ENCODE measurements around the gene LRPAP1. TPM values are rescaled to one million over a fixed set of nuclear protein-coding genes. Genes with fewer than 3 reads are reported as not detected.
A peak's percentile ranks its signal among the peaks of the same experiment; 100 is the strongest.

Gene LRPAP1
- polyA plus RNA-seq, 1 donor from 2014 or later = 91.1 TPM

DNA sequence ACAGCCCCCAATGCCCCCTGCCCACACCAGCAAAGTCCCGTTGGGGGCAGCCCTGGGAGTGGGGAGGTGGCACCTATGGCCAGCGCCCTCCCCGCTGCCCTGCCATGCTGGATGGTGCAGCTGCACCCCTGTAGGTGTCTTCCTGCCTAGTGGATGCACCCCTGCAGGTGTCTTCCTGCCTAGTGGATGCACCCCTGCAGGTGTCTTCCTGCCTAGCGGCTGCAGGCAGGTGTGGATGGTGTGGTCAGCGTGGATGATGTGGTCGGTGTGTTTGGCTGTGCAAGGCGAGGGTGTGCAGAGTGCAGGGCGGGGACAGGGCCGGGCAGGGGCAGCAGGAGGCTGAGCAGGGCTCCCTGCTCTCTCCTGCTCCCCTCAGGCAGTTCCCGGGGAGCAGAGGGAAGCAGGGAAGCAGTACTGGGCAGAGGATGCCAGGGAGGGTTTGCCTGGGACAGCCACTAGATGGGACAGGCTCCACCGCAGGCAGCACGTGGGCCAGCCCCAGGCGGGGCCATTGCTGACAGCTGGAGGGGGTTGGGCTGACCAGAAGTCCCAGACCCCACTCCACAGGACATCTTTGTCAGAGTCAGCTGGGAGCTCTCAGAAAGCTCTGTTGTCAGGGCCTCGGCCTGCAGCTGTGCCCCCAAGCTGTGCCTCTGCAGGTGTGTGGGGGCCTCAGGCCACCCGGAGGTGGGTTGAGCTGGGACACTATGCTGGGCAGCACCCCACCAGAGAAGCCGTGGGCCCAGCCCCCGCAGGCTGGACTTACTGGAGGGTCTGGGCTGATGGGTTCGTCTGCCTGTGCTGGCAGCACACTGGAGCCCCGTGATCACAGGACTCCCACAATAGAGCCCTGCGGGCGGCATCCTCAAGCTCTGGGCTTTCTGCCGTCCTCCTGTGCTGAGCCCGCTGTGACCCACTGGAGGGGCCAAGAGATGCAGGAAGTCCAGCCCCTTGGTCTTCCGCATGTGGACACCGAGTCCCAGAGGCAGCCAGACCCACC lies 45.4 kb downstream of the LRPAP1 start:
- TF ChIP-seq REST (IDR thresholded peaks at IDR 0.05; ENCODE audit: borderline replicate concordance) (no peak), EZH2 (IDR thresholded peaks at IDR 0.05; ENCODE audit: borderline replicate concordance, insufficient read depth, low read length, poor library complexity, severe bottlenecking) (no peak), POLR2AphosphoS5 (IDR thresholded peaks at IDR 0.05) (no peak), SMC3 (conservative IDR thresholded peaks at IDR 0.05; ENCODE audit: poor library complexity) (no peak), EP300 (conservative IDR thresholded peaks at IDR 0.05; ENCODE audit: poor library complexity, severe bottlenecking) (no peak), MXI1 (conservative IDR thresholded peaks at IDR 0.05; ENCODE audit: poor library complexity, severe bottlenecking) (no peak), TAF1 (IDR thresholded peaks at IDR 0.05; ENCODE audit: low read depth) (no peak), RAD21 (conservative IDR thresholded peaks at IDR 0.05) (no peak)
- TF ChIP-seq, protein P1, sequence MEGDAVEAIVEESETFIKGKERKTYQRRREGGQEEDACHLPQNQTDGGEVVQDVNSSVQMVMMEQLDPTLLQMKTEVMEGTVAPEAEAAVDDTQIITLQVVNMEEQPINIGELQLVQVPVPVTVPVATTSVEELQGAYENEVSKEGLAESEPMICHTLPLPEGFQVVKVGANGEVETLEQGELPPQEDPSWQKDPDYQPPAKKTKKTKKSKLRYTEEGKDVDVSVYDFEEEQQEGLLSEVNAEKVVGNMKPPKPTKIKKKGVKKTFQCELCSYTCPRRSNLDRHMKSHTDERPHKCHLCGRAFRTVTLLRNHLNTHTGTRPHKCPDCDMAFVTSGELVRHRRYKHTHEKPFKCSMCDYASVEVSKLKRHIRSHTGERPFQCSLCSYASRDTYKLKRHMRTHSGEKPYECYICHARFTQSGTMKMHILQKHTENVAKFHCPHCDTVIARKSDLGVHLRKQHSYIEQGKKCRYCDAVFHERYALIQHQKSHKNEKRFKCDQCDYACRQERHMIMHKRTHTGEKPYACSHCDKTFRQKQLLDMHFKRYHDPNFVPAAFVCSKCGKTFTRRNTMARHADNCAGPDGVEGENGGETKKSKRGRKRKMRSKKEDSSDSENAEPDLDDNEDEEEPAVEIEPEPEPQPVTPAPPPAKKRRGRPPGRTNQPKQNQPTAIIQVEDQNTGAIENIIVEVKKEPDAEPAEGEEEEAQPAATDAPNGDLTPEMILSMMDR (IDR thresholded peaks at IDR 0.05; ENCODE audit: poor library complexity, severe bottlenecking) = no peak
- Histone ChIP-seq H3K4me2 (ENCODE audit: low read length) (no peak overlapping the region), H3K9me3 (ENCODE audit: low read length) (no peaks in the 10 kb centered on the region), H4K20me1 (ENCODE audit: insufficient read depth) (no peaks in the 10 kb centered on the region), H3K27me3 (ENCODE audit: insufficient read depth, low read depth, low read length) (no peaks in the 10 kb centered on the region), H3K79me2 (replicated peaks; ENCODE audit: insufficient read depth, low read length) (no peaks in the 10 kb centered on the region), H2AFZ (ENCODE audit: low read depth, low read length) (no peak overlapping the region), H3K36me3 (ENCODE audit: insufficient read depth, low read length) (no peaks in the 10 kb centered on the region), H3K9ac (ENCODE audit: low read length) (peak overlapping the region; percentile 3), H3K4me3 (ENCODE audit: low read length) (no peak overlapping the region), H3F3A (ENCODE audit: insufficient read depth, low read length, poor library complexity, severe bottlenecking) (no peaks in the 10 kb centered on the region), H3K9me2 (ENCODE audit: insufficient read depth, low read length) (no peaks in the 10 kb centered on the region), H3K27ac (ENCODE audit: low read length) (no peak overlapping the region)

GRCh38 chr4:3485886-3486540 lies 46.2 kb downstream of the LRPAP1 start:
- Histone ChIP-seq H3K36me3 (ENCODE audit: insufficient read depth, low read length) (no peaks in the 10 kb centered on the region), H3K4me3 (ENCODE audit: low read length) (no peak overlapping the region), H3K9me3 (ENCODE audit: low read length) (no peaks in the 10 kb centered on the region), H3K9ac (ENCODE audit: low read length) (no peak overlapping the region), H3K27me3 (ENCODE audit: insufficient read depth, low read depth, low read length) (no peaks in the 10 kb centered on the region), H3K79me2 (replicated peaks; ENCODE audit: insufficient read depth, low read length) (no peaks in the 10 kb centered on the region), H3K4me2 (ENCODE audit: low read length) (no peak overlapping the region), H2AFZ (ENCODE audit: low read depth, low read length) (no peak overlapping the region), H3K9me2 (ENCODE audit: insufficient read depth, low read length) (no peaks in the 10 kb centered on the region), H3K27ac (ENCODE audit: low read length) (no peak overlapping the region), H3F3A (ENCODE audit: insufficient read depth, low read length, poor library complexity, severe bottlenecking) (no peaks in the 10 kb centered on the region), H4K20me1 (ENCODE audit: insufficient read depth) (no peaks in the 10 kb centered on the region)
- no peak for TF ChIP-seq RAD21 (conservative IDR thresholded peaks at IDR 0.05)
- TF ChIP-seq REST (IDR thresholded peaks at IDR 0.05; ENCODE audit: borderline replicate concordance) = no peak
- no peak for TF ChIP-seq EP300 (conservative IDR thresholded peaks at IDR 0.05; ENCODE audit: poor library complexity, severe bottlenecking)
- TF ChIP-seq POLR2AphosphoS5 (IDR thresholded peaks at IDR 0.05) = no peak
- TF ChIP-seq, protein P1 (IDR thresholded peaks at IDR 0.05; ENCODE audit: poor library complexity, severe bottlenecking) = no peak
- no peak for TF ChIP-seq EZH2 (IDR thresholded peaks at IDR 0.05; ENCODE audit: borderline replicate concordance, insufficient read depth, low read length, poor library complexity, severe bottlenecking)
- TF ChIP-seq SMC3 (conservative IDR thresholded peaks at IDR 0.05; ENCODE audit: poor library complexity) = no peak
- TF ChIP-seq MXI1 (conservative IDR thresholded peaks at IDR 0.05; ENCODE audit: poor library complexity, severe bottlenecking) = no peak
- TF ChIP-seq TAF1 (IDR thresholded peaks at IDR 0.05; ENCODE audit: low read depth) = no peak
